ENCODE measurements around the gene CCSER2.

The CCSER2 gene

GRCh38 chr10:84542522-84543490 is 214.4 kb downstream of the CCSER2 start:
- no peak for DNase-seq (ENCODE audit: extremely low read depth in 1 of 2, low read depth in 1 of 2)

- no peak for DNase-seq (ENCODE audit: extremely low read depth in 1 of 2, low read depth in 1 of 2)
Observed at GRCh38 chr10:84543948-84544347, 215.6 kb downstream of the CCSER2 start.

- no peak for DNase-seq (ENCODE audit: extremely low read depth in 1 of 2, low read depth in 1 of 2)
Observed at GRCh38 chr10:84545651-84546050, 217.3 kb downstream of the CCSER2 start.

- no peak for DNase-seq (ENCODE audit: extremely low read depth in 1 of 2, low read depth in 1 of 2)
Observed at GRCh38 chr10:84546609-84547008, 218.2 kb downstream of the CCSER2 start.

GRCh38 chr10:84547616-84548015 is 219.2 kb downstream of the CCSER2 start:
- DNase-seq (ENCODE audit: extremely low read depth in 1 of 2, low read depth in 1 of 2), result no peak

GRCh38 chr10:84548869-84549268 is 220.5 kb downstream of the CCSER2 start:
- no peak for DNase-seq (ENCODE audit: extremely low read depth in 1 of 2, low read depth in 1 of 2)

- DNase-seq (ENCODE audit: extremely low read depth in 1 of 2, low read depth in 1 of 2), result no peak
Observed at GRCh38 chr10:84549368-84550165, 221.2 kb downstream of the CCSER2 start.

GRCh38 chr10:84550756-84551436 is 222.5 kb downstream of the CCSER2 start:
- DNase-seq (ENCODE audit: extremely low read depth in 1 of 2, low read depth in 1 of 2), result no peak

GRCh38 chr10:84551437-84552120 is 223.2 kb downstream of the CCSER2 start:
- DNase-seq (ENCODE audit: extremely low read depth in 1 of 2, low read depth in 1 of 2), result no peak

- DNase-seq (ENCODE audit: extremely low read depth in 1 of 2, low read depth in 1 of 2), result no peak
Observed at GRCh38 chr10:84552478-84552877, 224.1 kb downstream of the CCSER2 start.

GRCh38 chr10:84562592-84562991 is 234.2 kb downstream of the CCSER2 start:
- DNase-seq (ENCODE audit: extremely low read depth in 1 of 2, low read depth in 1 of 2), result no peak

GRCh38 chr10:84563355-84563754 is 235.0 kb downstream of the CCSER2 start:
- DNase-seq (ENCODE audit: extremely low read depth in 1 of 2, low read depth in 1 of 2), result no peak

GRCh38 chr10:84563868-84564267 is 235.5 kb downstream of the CCSER2 start:
- DNase-seq (ENCODE audit: extremely low read depth in 1 of 2, low read depth in 1 of 2), result no peak

GRCh38 chr10:84565881-84566582 is 237.6 kb downstream of the CCSER2 start:
- DNase-seq (ENCODE audit: extremely low read depth in 1 of 2, low read depth in 1 of 2), result no peak

GRCh38 chr10:84567133-84567532 is 238.7 kb downstream of the CCSER2 start:
- no peak for DNase-seq (ENCODE audit: extremely low read depth in 1 of 2, low read depth in 1 of 2)
